GM18951 (cell line): ENCODE measurements around the gene MAP3K12.

Source experiments
- POLR2A ChIP-seq: IDR thresholded peaks from 4 replicates; pipeline ENCODE4 v1.6.1; 2011; ENCODE audit warnings: mild to moderate bottlenecking; ENCODE audit not compliant: insufficient read length, insufficient read depth; ENCODE audit errors: extremely low read depth
- in situ Hi-C: fragments of 300-500 bp; cut with MboI; formaldehyde crosslinking; loops from one replicate; pipeline ENCODE4 v1.12.0; 2022; ENCODE audit warnings: low sequenced_read_pairs, mixed read lengths, inconsistent platforms; ENCODE audit not compliant: unreplicated experiment

Gene MAP3K12

GRCh38 chr12:53505086-53505485 is 5.8 kb upstream of the MAP3K12 start:
- in situ Hi-C loops, result no loop called here
- no peak for TF ChIP-seq POLR2A

- in situ Hi-C loops, result no loop called here
- TF ChIP-seq POLR2A, result no peak
Observed at GRCh38 chr12:53504004-53504920, 5.0 kb upstream of the MAP3K12 start.

- in situ Hi-C loops, result no loop called here
- no peak for TF ChIP-seq POLR2A
Observed at GRCh38 chr12:53502983-53503728, 3.9 kb upstream of the MAP3K12 start.

- in situ Hi-C loops, result no loop called here
Observed at GRCh38 chr12:53502331-53502730, 3.1 kb upstream of the MAP3K12 start.

GRCh38 chr12:53501615-53502181 is 2.4 kb upstream of the MAP3K12 start:
- in situ Hi-C loops, result no loop called here
- no peak for TF ChIP-seq POLR2A

More at GRCh38 chr12:53502331-53502730, 3.1 kb upstream of the MAP3K12 start:
- no peak for TF ChIP-seq POLR2A

GRCh38 chr12:53500776-53501614 is 1.7 kb upstream of the MAP3K12 start, which contains the start of gene TARBP2:
TARBP2 (plus strand) TSS chr12:53501283; CDS start chr12:53501409, 126 bp downstream.
- peak; percentile 88 for TF ChIP-seq POLR2A
- in situ Hi-C loops, result no loop called here

- in situ Hi-C loops, result no loop called here
- TF ChIP-seq POLR2A, result peak; percentile 75
Observed at GRCh38 chr12:53500142-53500775, 1.0 kb upstream of the MAP3K12 start.

GRCh38 chr12:53498235-53498630 is 1.0 kb downstream of the MAP3K12 start:
- TF ChIP-seq POLR2A, result no peak
- in situ Hi-C loops, result no loop called here

- in situ Hi-C loops, result no loop called here
- TF ChIP-seq POLR2A, result no peak
Observed at GRCh38 chr12:53497461-53497860, 1.8 kb downstream of the MAP3K12 start.

GRCh38 chr12:53496752-53497032 is 2.6 kb downstream of the MAP3K12 start:
- no peak for TF ChIP-seq POLR2A

GRCh38 chr12:53495903-53496751 is 3.1 kb downstream of the MAP3K12 start:
- in situ Hi-C loops, result no loop called here
- no peak for TF ChIP-seq POLR2A

More at GRCh38 chr12:53496752-53497032, 2.6 kb downstream of the MAP3K12 start:
- in situ Hi-C loops, result no loop called here
